ENCODE measurements around the gene SET.

The SET gene

DNA sequence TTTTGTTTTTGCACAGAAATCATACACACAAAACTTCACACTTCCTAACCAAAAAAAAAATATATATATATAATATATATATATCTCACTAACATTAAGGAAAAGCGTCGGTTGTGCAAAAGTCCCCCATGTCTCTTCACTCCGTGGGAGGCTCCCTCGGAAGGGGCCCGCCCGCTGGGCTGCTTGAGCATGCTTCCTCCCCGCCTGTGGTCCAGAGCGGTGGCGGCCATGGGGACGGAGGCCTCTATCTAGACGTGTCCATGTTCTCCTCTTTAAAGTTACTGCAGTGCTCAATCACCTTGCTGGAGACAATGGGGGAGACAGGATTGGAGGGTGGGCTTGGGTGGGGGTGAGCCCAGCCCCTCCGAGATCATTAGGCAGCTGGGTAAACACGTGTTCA lies 42.1 kb downstream of the SET start:
- no peak for DNase-seq (ENCODE audit: low spot score)

GRCh38 chr9:128731691-128732090 lies 42.7 kb downstream of the SET start:
- no peak for DNase-seq (ENCODE audit: low spot score)

DNA sequence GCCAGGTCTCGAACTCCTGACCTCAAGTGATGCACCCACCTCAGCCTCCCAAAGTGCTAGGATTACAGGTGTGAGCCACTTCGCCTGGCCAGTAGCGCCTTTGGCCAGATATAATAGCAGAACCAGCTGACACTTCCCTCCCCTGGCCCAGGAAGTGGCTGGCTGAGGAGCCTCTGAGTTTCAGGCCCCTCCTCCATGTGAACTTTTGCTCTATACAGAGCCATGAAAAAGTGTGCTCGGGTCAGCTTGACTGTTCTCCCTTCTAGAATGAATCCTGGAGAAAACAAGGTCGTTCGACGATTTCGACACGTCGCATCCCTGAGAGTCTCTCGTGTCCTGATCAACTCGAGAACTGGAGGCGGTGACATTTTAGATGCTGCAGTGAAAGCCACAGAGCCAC lies 43.6 kb downstream of the SET start:
- no peak for DNase-seq (ENCODE audit: low spot score)

GRCh38 chr9:128733256-128733655 lies 44.2 kb downstream of the SET start:
- DNase-seq (ENCODE audit: low spot score): peak; percentile 71

GRCh38 chr9:128735373-128735772 lies 46.4 kb downstream of the SET start:
- DNase-seq (ENCODE audit: low spot score): peak; percentile 66

DNA sequence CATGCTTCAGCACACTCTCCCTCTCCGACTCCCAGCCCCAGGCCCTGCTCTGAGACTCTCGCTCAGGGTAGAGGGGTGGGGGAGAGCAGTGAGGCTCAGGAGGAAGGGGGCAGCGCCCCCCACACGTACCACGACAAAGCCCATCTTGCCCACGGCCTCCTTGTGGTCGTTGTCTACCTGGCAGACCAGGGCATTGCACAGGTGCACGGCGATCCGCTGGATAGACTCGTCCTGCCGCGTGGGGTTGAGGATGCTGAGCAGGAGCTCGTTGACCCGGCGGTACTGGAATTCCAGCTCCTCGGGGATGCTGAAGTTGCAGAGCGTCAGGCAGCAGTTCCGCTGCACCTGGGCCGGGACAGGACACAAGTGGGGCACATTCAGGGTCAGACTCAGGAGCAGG lies 53.4 kb downstream of the SET start:
- no peak for DNase-seq (ENCODE audit: low spot score)

GRCh38 chr9:128743421-128743820 lies 54.4 kb downstream of the SET start:
- no peak for DNase-seq (ENCODE audit: low spot score)

All from Ammon's horn (tissue), 1 donor.